Thymus (tissue), 11 donors: ENCODE measurements around the gene L3MBTL1. TPM values are rescaled to one million over a fixed set of nuclear protein-coding genes. Genes with fewer than 3 reads are reported as not detected.
"Not testable (repeated sequence)": the region's sequence is repeated elsewhere in the genome, so short reads cannot be mapped to it uniquely, and the experiment has no call there.

Experiments
- DNase-seq, 9 donors: peaks; one replicate each; pipeline ENCODE4 v3.0.0-alpha.2; 2013; ENCODE audit warnings: low spot score in 9 of 9, low read depth in 6 of 9, missing footprints in 1 of 9
- H3K27ac ChIP-seq, 2 donors: one replicate each; pipeline ENCODE4 v1.5.1; 2013; ENCODE audit warnings: control low read depth in 1 of 2, low read depth in 1 of 2, low read length in 1 of 2, mild to moderate bottlenecking in 1 of 2, moderate library complexity in 1 of 2
- H3K27me3 ChIP-seq, 2 donors: one replicate each; pipeline ENCODE4 v1.5.1; 2013; ENCODE audit warnings: low read length in 1 of 2; ENCODE audit not compliant: control insufficient read depth in 2 of 2, insufficient read depth in 1 of 2
- H3K36me3 ChIP-seq, 2 donors: one replicate each; pipeline ENCODE4 v1.5.1; 2013; ENCODE audit warnings: low read length in 1 of 2, mild to moderate bottlenecking in 1 of 2, moderate library complexity in 1 of 2; ENCODE audit not compliant: control insufficient read depth in 2 of 2, insufficient read depth in 2 of 2
- H3K4me1 ChIP-seq, 2 donors: one replicate each; pipeline ENCODE4 v1.5.1; 2013; ENCODE audit warnings: low read length in 2 of 2; ENCODE audit not compliant: control insufficient read depth in 2 of 2, insufficient read depth in 2 of 2
- H3K4me3 ChIP-seq, 2 donors: one replicate each; pipeline ENCODE4 v1.5.1; 2013; ENCODE audit warnings: low read length in 2 of 2, control low read depth in 1 of 2, mild to moderate bottlenecking in 1 of 2
- H3K9me3 ChIP-seq, 2 donors: one replicate each; pipeline ENCODE4 v1.5.1; 2013; ENCODE audit warnings: low read length in 1 of 2, mild to moderate bottlenecking in 1 of 2; ENCODE audit not compliant: control insufficient read depth in 2 of 2, insufficient read depth in 1 of 2
- WGBS: extraction: QIAGEN DNeasy Blood & Tissue Kit; methylation state at CpG from one replicate; pipeline ENCODE4 v1.1.7; 2013; 5-methylcytosine and 5-hydroxymethylcytosine counted together
- polyA plus RNA-seq: library from polyadenylated mRNA; stranded (reverse); fragments of 200-250 nt; gene quantifications from one replicate; pipeline ENCODE4 v1.2.3, GENCODE V29; 2013
- total RNA-seq: library from RNA; stranded (reverse); fragments of 120-200 nt; gene quantifications from one replicate; pipeline ENCODE4 v1.2.4, GENCODE V29; 2013
- donor health status: healthy.

Gene L3MBTL1
- total and polyA plus RNA-seq, 2 donors: 3.7 to 13.5 TPM

- no peaks in the 10 kb centered on the region for H3K27me3 ChIP-seq
- H3K4me1 ChIP-seq: no peaks in the 10 kb centered on the region
- no peak for DNase-seq
- WGBS: 90% methylated on average over 7 of the region's 7 CpGs
- H3K9me3 ChIP-seq: no peaks in the 10 kb centered on the region
- H3K4me3 ChIP-seq: no peak overlapping the region
- no peaks in the 10 kb centered on the region for H3K36me3 ChIP-seq
- H3K27ac ChIP-seq: no peak overlapping the region
These were observed 77.1 kb downstream of the L3MBTL1 start for GRCh38 chr20:43584448-43585136.

- Histone ChIP-seq H3K27me3 (no peaks in the 10 kb centered on the region), H3K36me3 (no peaks in the 10 kb centered on the region), H3K27ac (no peak overlapping the region), H3K9me3 (no peaks in the 10 kb centered on the region), H3K4me1 (peaks cover 4 to 5% of the 10 kb centered on the region in 2 donors), H3K4me3 (no peak overlapping the region)
- WGBS: 85% methylated on average over 8 of the region's 8 CpGs
- no peak for DNase-seq
These were observed 79.1 kb downstream of the L3MBTL1 start for GRCh38 chr20:43586641-43587040.

- not testable (repeated sequence) for H3K36me3 ChIP-seq, H3K4me1 ChIP-seq, DNase-seq, H3K27ac ChIP-seq, H3K9me3 ChIP-seq, H3K4me3 ChIP-seq, H3K27me3 ChIP-seq
- WGBS: over 99% methylated on average over 10 of the region's 10 CpGs
These were observed 81.0 kb downstream of the L3MBTL1 start for GRCh38 chr20:43588526-43588925.

GRCh38 chr20:43590036-43590391 is 82.5 kb downstream of the L3MBTL1 start:
- DNase-seq: no peak
- peak overlapping the region; percentile 53 to 67 for H3K4me3 ChIP-seq
- 36% methylated on average over 9 of the region's 9 CpGs for WGBS
- H3K9me3 ChIP-seq: no peaks in the 10 kb centered on the region
- no peaks in the 10 kb centered on the region for H3K27me3 ChIP-seq
- peak overlapping the region; percentile 69 to 87 for H3K27ac ChIP-seq
- H3K36me3 ChIP-seq: peaks cover 0 to 2% of the 10 kb centered on the region in 2 donors
- peaks cover 4 to 5% of the 10 kb centered on the region in 2 donors for H3K4me1 ChIP-seq

GRCh38 chr20:43590392-43591303 is 83.2 kb downstream of the L3MBTL1 start, which contains the start of gene IFT52:
TSS of gene IFT52 (plus strand) at chr20:43590937. CDS start at chr20:43594699, 3,762 bp downstream.
- Histone ChIP-seq H3K27me3 (no peaks in the 10 kb centered on the region), H3K36me3 (peaks cover 0 to 2% of the 10 kb centered on the region in 2 donors), H3K4me3 (peak within 1 kb of the TSS; percentile 53 to 67), H3K9me3 (no peaks in the 10 kb centered on the region), H3K27ac (peak within 1 kb of the TSS; percentile 69 to 87), H3K4me1 (peaks cover 4 to 5% of the 10 kb centered on the region in 2 donors)
- under 1% methylated on average over 68 of the region's 68 CpGs for WGBS
- DNase-seq: peak; percentile 83 to 94 (median 86)

Other genes with a start within 250 kb of the L3MBTL1 start
- gene SRSF6, start 49.8 kb upstream of the L3MBTL1 start, total RNA-seq: 88.2 TPM
- 180 TPM for gene SRSF6, start 49.8 kb upstream of the L3MBTL1 start, polyA plus RNA-seq
- gene SGK2, start 51.3 kb downstream of the L3MBTL1 start, total RNA-seq: 0.09 TPM
- 1.2 TPM for gene SGK2, start 51.3 kb downstream of the L3MBTL1 start, polyA plus RNA-seq
- gene IFT52, start 83.2 kb downstream of the L3MBTL1 start, total RNA-seq: 34.8 TPM
- gene IFT52, start 83.2 kb downstream of the L3MBTL1 start, polyA plus RNA-seq: 22.3 TPM
- gene MYBL2, start 159.4 kb downstream of the L3MBTL1 start, total RNA-seq: 28.8 TPM
- 2.4 TPM for gene MYBL2, start 159.4 kb downstream of the L3MBTL1 start, polyA plus RNA-seq
- gene GTSF1L, start 219.3 kb downstream of the L3MBTL1 start, total RNA-seq: 0.14 TPM
- 0.75 TPM for gene GTSF1L, start 219.3 kb downstream of the L3MBTL1 start, polyA plus RNA-seq